GM10266 (cell line): ENCODE results near the gene CEP57L1.

Source experiments
- DNase-seq: peaks from one replicate; pipeline ENCODE4 v3.0.0; 2012; ENCODE audit errors: extremely low spot score
- TF ChIP-seq, protein P1 (sequence below): IDR thresholded peaks from 2 replicates; pipeline ENCODE4 v1.5.1; 2012; ENCODE audit warnings: mild to moderate bottlenecking, low read depth; ENCODE audit not compliant: control insufficient read depth, insufficient read depth; ENCODE audit errors: missing control alignments

The CEP57L1 gene

DNA sequence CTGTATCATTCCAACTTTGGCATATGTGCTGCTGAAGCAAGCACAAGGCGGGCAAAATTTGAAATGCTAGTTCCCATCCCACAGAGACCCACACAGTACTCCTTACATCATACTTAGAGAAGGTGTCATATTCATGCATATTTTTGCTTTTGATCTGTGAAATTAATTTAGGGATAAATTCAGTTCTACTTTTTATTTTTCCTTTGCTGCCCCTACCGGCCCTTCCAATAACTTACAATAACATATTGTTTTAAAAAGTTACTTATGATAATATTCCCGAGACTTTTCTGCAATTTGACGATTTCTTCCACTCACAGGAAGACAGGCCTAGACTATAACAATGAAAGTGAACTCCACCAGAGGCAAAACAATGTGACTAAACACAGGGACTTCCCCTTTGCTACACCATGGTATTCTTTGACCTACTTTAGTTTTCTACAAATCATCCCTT, 35.7 kb upstream of the CEP57L1 start:
- TF ChIP-seq, protein P1, sequence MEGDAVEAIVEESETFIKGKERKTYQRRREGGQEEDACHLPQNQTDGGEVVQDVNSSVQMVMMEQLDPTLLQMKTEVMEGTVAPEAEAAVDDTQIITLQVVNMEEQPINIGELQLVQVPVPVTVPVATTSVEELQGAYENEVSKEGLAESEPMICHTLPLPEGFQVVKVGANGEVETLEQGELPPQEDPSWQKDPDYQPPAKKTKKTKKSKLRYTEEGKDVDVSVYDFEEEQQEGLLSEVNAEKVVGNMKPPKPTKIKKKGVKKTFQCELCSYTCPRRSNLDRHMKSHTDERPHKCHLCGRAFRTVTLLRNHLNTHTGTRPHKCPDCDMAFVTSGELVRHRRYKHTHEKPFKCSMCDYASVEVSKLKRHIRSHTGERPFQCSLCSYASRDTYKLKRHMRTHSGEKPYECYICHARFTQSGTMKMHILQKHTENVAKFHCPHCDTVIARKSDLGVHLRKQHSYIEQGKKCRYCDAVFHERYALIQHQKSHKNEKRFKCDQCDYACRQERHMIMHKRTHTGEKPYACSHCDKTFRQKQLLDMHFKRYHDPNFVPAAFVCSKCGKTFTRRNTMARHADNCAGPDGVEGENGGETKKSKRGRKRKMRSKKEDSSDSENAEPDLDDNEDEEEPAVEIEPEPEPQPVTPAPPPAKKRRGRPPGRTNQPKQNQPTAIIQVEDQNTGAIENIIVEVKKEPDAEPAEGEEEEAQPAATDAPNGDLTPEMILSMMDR = no peak
- DNase-seq = peak; percentile 36

DNA sequence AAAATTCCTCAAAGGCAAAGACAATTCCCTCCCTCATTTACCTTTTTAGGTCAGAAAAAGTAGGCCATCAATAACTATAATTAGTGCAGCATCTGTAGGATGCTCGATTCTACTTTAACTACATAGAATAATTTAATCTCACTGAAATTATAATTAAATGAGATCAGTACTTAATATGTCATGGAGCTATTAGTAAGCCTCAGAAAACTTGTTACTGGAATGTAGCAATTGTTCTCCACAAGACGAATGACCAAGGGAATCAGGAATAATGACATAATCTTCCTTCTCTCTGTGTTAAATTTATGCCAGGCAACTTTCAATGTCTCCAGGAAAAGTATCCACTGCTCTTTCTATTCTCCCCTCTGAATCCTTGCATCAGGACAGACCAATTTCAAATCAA, 34.7 kb upstream of the CEP57L1 start:
- TF ChIP-seq, protein P1 = no peak
- no peak for DNase-seq

DNA sequence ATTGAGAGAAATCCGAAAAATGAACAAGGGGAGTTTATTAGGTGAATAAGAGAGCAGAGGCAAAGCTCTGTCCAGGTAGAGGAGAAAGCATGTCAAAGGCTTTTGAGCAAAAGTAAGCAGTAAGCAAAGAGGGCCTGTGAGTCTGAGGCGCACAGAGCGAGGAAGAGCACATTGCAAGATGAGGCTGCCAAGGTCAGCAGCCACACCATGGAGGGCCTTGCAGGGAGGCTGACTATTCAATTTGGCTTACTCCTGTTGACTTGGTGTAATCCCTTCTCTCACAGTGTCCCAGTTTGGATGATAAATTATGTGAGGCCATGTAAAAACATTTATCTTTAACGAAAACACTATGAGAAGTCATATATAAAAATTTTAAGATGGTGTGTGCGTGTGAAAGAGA, 33.1 kb upstream of the CEP57L1 start:
- DNase-seq = no peak
- TF ChIP-seq, protein P1 = no peak

DNA sequence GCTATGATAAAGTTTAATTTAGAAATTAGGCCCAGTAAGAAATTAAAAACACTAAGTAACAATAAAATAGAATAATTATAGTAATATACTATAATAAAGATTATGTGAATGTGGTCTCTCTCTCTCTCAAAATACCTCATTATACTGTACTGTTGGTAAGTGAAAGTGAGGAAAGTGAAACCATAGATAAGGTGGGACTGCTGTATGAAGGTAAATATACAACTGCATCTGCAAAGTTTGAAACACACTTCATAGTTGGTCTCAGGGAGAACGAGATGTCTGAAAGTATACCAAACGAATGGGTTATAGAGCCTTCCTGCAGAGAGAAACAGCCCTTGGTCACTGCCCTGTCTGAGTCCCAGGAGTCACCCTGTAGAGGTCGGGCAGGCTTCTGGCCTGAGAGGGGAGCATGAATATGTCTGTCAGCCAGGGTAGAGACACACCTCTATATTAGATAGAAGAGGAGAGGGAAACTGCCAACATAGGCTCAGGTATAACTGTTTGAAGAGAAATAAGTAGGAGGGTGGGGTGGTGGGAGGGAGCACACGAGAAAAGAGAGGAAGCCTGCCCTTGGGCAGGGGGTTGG, 32.4 kb upstream of the CEP57L1 start:
- DNase-seq = no peak
- TF ChIP-seq, protein P1 = no peak

DNA sequence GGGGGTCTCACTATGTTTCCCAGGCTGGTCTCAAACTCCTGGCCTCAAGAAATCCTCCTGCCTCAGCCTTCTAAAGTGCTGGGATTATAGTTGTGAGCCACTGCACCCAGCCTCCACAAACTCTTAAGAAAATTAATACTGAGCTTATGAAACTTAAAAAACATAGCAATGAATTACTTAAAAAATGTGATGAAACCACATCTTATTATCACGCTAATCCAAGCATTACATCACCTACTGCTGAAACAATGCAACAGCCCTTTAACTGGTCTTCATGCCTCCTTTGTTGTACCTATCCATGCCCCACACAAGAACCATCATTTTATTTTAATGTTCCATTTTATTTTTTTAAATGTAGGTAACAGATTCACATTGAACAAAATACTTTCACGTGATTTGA, 25.6 kb upstream of the CEP57L1 start:
- no peak for DNase-seq
- TF ChIP-seq, protein P1 = no peak

DNA sequence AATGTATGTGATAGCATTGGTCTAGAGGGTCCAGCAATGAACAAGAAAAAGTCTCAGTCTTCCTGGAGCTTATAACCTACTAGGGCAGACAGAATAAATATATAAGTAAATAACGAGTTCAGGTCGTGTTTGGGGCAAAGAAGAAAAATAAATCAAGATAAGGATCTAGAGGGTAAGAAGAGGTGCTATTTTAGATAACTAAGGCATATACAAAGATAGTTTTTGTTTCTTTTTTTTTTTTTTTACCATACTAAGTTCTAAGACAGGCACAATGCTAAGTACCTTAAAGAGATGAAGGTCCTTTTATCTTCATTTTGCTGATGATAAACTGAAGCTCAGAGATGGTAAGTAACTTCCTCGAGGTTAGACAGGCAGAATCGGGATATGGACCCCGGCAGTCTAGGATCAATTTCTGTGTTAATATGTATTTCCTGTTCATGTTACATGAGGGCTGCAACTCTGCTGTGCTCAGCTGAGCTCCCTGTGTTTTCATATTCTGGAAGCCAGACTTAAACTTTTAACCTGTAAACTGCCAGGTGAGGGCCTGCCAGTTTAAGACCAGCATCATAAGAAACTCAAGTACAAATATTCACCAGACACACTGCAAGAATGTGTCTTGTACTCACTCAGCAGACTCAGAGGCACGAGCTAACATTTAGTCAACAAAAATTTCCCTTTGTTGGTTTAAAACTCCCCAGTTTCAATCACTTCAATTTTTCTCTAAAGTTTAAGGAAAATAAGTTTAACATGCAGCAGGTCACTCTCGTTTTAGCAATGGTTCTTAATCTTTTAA, 24.0 kb upstream of the CEP57L1 start:
- DNase-seq = no peak
- TF ChIP-seq, protein P1 = no peak
